AG08396 (cell line): Measurements from ENCODE around the gene ACTL6B.

Experiments
- DNase-seq: peaks from one replicate; pipeline ENCODE4 v3.0.0; 2012; ENCODE audit warnings: low spot score, mixed read lengths

ACTL6B gene

GRCh38 chr7:100599911-100600729, 56.1 kb downstream of the ACTL6B start:
- no peak for DNase-seq

GRCh38 chr7:100598425-100598824, 57.8 kb downstream of the ACTL6B start:
- no peak for DNase-seq

DNA sequence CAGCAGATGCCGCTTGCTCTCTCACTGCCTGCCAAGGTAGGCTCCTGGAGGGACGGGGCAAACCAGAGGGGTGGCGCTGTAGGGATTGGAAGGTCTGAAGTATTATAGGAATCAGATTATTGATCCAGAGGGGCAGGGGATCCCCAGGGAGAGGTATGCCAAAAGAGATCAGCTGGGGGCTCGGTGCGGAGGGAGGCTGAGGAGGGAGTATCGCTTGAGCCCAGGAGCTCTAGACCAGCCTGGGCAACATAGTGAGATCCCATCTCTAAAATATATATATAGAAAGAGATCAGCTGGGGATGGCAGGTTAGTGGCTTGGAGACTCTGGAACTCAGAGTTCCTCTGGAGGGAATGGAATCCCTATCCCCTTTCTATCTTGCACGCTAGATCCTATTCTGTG, 61.1 kb downstream of the ACTL6B start:
- DNase-seq = no peak
